Thoracic aorta (tissue), 2 donors: ENCODE measurements around the gene LRCOL1. TPM values are rescaled to one million over a fixed set of nuclear protein-coding genes. Genes with fewer than 3 reads are reported as not detected.
A peak's percentile ranks its signal among the peaks of the same experiment; 100 is the strongest.

ENCODE experiments used
- ATAC-seq: fragments of 150-250 bp; one replicate; pipeline ENCODE4 v1.8.0; 2017; ENCODE audit warnings: low read depth; ENCODE audit not compliant: insufficient number of reproducible peaks, low FRiP score
- DNase-seq: peaks from one replicate; pipeline ENCODE4 v3.0.0-alpha.2; 2020; ENCODE audit warnings: low spot score
- H3K27ac ChIP-seq, 2 donors: fragments of 200-600 bp; sonication (generic); 1 replicate in 1 of 2; 2 replicates in 1 of 2; pipeline ENCODE4 v1.5.1; 2016; ENCODE audit warnings: mild to moderate bottlenecking in 2 of 2, moderate library complexity in 2 of 2
- H3K27me3 ChIP-seq: fragments of 200-600 bp; sonication (generic); replicated peaks from 2 replicates; pipeline ENCODE4 v1.6.0; 2016; ENCODE audit warnings: mild to moderate bottlenecking; ENCODE audit not compliant: insufficient read depth
- H3K36me3 ChIP-seq: fragments of 200-600 bp; sonication (generic); one replicate; pipeline ENCODE4 v1.5.1; 2016
- H3K4me1 ChIP-seq, 2 donors: fragments of 200-600 bp; sonication (generic); 1 replicate in 1 of 2; 2 replicates in 1 of 2; pipeline versions ENCODE4 v1.5.1 to v1.6.0; 2016; ENCODE audit warnings: low read depth in 2 of 2, mild to moderate bottlenecking in 1 of 2; ENCODE audit not compliant: control insufficient read depth in 1 of 2
- H3K4me3 ChIP-seq: fragments of 200-600 bp; sonication (generic); 2 replicates; pipeline ENCODE4 v1.5.1; 2016; ENCODE audit warnings: mild to moderate bottlenecking
- H3K9me3 ChIP-seq: fragments of 200-600 bp; sonication (generic); 2 replicates; pipeline ENCODE4 v1.5.1; 2016
- CTCF ChIP-seq: fragments of 200-600 bp; sonication (generic); IDR thresholded peaks from one replicate; pipeline ENCODE4 v1.5.1; 2019; ENCODE audit warnings: antibody characterized with exemption
- total RNA-seq, 2 donors: library from RNA; depleted of rRNA; stranded (reverse); fragments of >200 nt; gene quantifications; one replicate each; pipeline versions ENCODE4 v1.1.0 to v1.2.3, GENCODE V29; 2016

The LRCOL1 gene
- total RNA-seq, 2 donors from 2014 or later, result not detected

GRCh38 chr12:132617822-132618682 lies 7.7 kb upstream of the LRCOL1 start:
- peaks cover 0 to 6% of the 10 kb centered on the region in 2 donors for H3K4me1 ChIP-seq
- DNase-seq (no peak), ATAC-seq (no peak)
- H3K9me3 ChIP-seq, result peaks cover 13% of the 10 kb centered on the region
- no peaks in the 10 kb centered on the region for H3K36me3 ChIP-seq
- H3K27me3 ChIP-seq, result peaks cover 9% of the 10 kb centered on the region
- no peak for TF ChIP-seq CTCF
- peak overlapping the region in 1 of 2 donors; percentile 20 for H3K27ac ChIP-seq
- H3K4me3 ChIP-seq, result no peak overlapping the region

GRCh38 chr12:132617135-132617701 lies 6.8 kb upstream of the LRCOL1 start:
- DNase-seq (no peak), ATAC-seq (no peak)
- Histone ChIP-seq H3K36me3 (no peaks in the 10 kb centered on the region), H3K27ac (peak overlapping the region in 1 of 2 donors; percentile 20), H3K4me3 (no peak overlapping the region), H3K27me3 (peaks cover 9% of the 10 kb centered on the region), H3K4me1 (no peaks in the 10 kb centered on the region), H3K9me3 (peaks cover 13% of the 10 kb centered on the region)
- TF ChIP-seq CTCF, result no peak

GRCh38 chr12:132615579-132616038 lies 5.2 kb upstream of the LRCOL1 start:
- H3K27me3 ChIP-seq, result peaks cover 9% of the 10 kb centered on the region

GRCh38 chr12:132614861-132615578 lies 4.6 kb upstream of the LRCOL1 start:
- peaks cover 9% of the 10 kb centered on the region for H3K27me3 ChIP-seq
- H3K4me1 ChIP-seq, result peaks cover 0 to 9% of the 10 kb centered on the region in 2 donors
- DNase-seq (peak; percentile 15), ATAC-seq (no peak)
- H3K27ac ChIP-seq, result no peak overlapping the region
- H3K36me3 ChIP-seq, result no peaks in the 10 kb centered on the region
- no peak overlapping the region for H3K4me3 ChIP-seq
- peaks cover 13% of the 10 kb centered on the region for H3K9me3 ChIP-seq
- TF ChIP-seq CTCF, result peak; percentile 87

More at GRCh38 chr12:132615579-132616038, 5.2 kb upstream of the LRCOL1 start:
- peaks cover 13% of the 10 kb centered on the region for H3K9me3 ChIP-seq
- no peak for TF ChIP-seq CTCF
- H3K27ac ChIP-seq, result no peak overlapping the region
- ATAC-seq (no peak), DNase-seq (no peak)
- no peak overlapping the region for H3K4me3 ChIP-seq
- H3K36me3 ChIP-seq, result no peaks in the 10 kb centered on the region
- H3K4me1 ChIP-seq, result peaks cover 0 to 3% of the 10 kb centered on the region in 2 donors

- DNase-seq, result no peak
- no peak overlapping the region for H3K27ac ChIP-seq
- H3K27me3 ChIP-seq, result peaks cover 9% of the 10 kb centered on the region
- no peak overlapping the region for H3K4me3 ChIP-seq
- H3K36me3 ChIP-seq, result no peaks in the 10 kb centered on the region
- peaks cover 13% of the 10 kb centered on the region for H3K9me3 ChIP-seq
- peaks cover 0 to 11% of the 10 kb centered on the region in 2 donors for H3K4me1 ChIP-seq
- ATAC-seq, result no peak
- TF ChIP-seq CTCF, result no peak
These were observed 3.6 kb upstream of the LRCOL1 start for GRCh38 chr12:132614029-132614428.
